Activated CD4-positive, alpha-beta T cell treated with anti-CD3 and anti-CD28 coated beads, Interleukin-2, amount 50 U/mL, for 16 hours (primary cell): ENCODE results near the gene ATXN10.
"Not testable (repeated sequence)": the region's sequence is repeated elsewhere in the genome, so short reads cannot be mapped to it uniquely, and the experiment has no call there.

Experiments
- DNase-seq: peaks from one replicate; pipeline ENCODE4 v3.0.0-alpha.2; 2020

Gene ATXN10

DNA sequence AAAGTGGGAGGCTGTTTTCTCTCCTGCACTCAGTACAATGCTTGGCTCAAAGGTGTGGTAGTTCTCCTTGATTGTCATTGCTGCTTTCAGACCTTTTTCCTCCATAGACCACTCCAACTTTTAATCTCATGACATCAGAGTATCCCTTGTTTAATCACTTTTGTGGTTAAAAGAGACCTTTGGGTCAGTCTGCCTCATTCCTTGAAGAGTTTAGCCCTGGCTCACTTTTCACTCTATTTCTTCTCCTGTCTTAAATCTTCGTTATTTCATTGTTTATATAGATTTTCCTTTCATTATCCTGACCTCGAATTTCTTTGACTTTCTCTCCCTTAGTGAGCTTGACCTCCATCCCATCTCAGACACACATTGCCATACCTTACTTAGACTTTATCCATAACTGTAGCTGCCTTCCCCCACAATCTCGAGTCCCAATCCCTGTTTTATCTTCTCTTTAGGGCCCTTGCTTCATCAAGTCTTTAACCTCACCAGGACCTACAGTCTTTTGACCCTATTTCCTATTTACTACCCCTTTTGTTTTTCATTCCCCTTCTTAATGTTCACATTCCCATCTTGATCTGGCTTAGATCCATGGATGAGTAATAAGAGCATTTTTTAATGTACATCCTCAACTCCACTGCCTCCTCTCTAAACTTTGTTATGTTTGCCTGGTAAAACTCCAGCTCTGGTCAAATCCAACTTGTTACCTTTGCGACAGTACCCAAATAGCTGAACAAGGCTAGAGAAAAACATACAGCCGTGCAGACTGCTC lies 9.5 kb downstream of the ATXN10 start:
- DNase-seq, result no peak

DNA sequence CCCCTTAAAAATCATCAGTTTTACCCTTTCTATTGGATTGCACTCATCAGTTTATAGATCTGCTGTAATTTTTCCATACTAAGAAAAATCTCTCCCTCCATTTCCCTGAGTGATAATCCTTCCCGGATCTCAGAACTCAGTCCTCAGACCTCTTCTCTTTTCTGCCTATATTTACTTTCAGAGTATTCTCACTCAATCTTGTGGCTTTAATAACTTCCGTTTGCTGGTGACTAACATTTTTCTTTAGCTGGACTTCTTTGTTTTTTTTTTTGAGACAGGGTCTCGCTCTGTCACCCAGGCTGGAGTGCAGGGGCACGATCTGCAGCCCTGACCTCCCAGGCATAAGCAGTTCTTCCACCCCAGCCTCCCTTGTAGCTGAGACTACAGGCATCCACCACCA lies 10.4 kb downstream of the ATXN10 start:
- no peak for DNase-seq

DNA sequence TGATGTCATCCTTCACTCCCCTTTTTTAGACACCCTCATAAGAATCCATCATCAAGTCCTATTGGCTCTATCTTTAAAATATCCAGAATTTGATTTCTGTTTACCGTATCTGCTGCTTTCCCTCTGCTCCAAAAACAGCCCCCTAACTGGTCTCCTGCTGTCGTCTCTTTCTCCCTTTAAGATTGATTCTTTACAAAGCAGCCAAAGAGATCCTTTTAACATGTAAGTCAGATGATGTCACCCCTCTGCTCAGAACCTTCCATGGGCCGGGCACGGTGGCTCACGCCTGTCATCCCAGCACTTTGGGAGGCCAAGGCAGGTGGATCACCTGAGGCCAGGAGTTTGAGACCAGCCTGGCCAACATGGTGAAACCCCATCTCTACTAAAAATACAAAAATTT lies 11.1 kb downstream of the ATXN10 start:
- not testable (repeated sequence) for DNase-seq

DNA sequence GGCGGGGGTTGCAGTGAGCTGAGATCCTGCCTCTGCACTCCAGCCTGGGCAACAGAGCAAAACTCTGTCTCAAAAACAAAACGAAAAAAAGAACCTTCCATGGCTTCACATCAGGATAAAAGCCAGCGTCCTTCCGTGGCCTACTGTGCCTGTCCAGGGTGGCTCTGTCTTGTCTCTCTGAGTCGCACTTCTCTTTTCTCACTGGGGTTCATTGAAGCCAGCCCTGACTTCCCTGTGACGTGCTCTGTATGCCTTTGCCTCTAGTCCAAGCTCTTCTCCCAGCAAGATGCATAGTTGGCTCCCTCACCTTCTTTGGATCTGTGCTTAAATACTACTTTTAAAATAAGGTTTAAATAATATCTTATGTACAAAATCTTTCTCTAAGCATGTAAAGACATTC lies 11.6 kb downstream of the ATXN10 start:
- no peak for DNase-seq

DNA sequence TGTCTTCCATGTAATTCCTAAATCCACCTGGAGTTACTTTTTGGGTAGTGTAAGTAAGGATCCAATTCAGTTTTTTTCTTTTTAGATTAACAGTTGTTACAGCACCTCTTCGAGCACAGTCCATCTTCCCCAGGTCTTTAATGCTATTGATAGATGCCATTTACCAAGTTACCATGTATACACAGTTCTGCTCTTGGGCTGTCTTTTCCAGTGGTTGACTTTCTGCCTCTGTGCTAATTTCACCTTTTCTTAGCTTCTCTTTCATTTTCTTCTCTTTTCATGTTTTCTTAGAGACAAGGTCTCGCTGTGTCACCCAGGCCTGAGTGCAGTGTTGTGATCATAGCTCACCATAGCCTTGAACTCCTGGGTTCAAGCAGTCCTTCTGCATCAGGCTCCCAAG lies 12.0 kb downstream of the ATXN10 start:
- DNase-seq, result no peak

DNA sequence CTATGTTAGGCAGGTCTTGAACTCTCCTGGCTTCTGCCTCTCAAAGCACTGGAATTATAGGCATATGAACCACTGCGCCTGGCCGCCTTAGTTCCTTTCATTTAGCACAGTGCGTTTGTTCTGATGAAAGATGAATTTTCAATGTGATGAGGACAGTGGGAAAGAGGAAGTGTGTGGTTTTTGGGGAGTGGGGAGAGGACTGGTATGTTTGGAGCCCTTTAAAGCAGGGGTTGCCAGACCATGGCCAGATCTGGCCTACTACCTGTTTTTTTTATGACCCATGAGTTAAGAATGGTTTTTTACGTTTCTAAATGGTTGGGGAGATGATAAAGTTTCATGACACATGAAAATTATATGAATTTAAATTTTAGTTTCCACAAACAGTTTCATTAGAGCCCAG lies 12.5 kb downstream of the ATXN10 start:
- no peak for DNase-seq

DNA sequence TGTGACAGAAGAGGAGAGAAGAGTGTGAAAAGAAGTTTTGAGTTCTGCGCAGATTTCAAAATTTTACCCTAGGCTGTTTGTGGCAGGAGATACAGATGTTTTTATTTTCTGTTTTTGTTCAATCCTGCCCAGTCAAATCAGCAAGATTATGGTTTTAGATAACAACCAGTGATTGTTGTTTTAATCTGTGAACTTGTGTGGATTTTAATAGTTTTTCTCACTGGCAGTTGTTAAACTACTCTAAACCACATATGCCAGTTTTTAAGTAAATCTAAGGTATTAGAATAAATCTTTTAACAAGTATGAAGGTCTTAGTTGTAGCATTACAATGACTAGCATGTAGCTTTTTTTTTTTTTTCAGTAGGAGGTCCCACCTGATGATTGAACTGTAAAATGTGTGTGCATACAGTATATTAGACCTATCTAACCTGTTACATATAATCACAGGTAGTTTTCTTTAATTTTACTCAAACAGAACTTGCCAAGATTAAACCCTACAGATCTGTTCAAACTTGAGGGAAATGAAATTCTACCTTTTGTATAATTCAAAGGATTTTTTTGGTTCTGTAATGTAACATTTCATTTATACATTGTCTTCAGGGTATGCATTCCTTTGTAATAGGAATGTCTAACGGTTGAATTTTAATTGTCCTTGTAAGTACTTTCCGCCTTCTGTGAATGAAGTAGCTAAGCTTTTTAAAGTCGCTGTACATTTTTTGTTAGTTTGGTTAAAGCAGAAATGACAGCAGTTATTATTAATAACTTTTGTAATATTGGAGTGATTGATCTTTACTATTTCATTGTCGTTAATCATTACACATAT lies 13.3 kb downstream of the ATXN10 start:
- DNase-seq, result no peak

DNA sequence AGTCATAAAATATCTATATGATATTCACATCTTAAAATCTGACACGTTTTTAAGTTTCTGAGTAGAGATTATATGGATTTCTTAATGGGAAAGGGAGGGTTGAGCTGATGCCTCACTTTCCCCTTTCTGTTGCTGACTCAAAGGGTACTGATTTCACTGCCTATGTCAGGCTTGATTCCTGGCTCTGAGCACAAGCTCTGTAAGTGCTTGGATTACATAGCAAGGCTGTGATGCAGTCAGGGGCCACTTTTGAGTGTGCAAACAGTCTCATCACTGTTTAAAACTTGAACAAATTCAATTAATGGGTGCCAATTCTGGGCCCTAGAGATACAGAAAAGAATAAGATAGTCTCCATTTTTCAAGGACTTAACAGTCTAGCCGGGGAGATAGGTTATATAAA lies 14.4 kb downstream of the ATXN10 start:
- no peak for DNase-seq

DNA sequence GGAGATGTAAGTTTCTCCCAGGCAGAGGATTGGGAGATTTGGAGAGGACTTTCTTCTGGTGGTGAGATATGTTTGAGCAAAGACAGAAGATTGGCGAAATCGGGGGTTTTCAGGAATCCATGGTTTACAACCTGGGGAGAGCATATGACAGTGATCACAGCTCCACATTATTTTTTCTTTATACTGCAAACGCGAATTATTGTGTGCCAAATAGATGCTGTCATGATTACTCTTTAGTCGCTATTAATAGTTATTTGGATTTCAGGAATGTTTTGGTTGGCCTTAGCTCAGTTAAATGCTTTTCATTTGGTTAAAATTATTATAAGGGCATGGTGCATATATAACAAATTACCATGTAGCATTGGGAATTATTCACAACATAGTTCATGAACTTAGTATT lies 15.2 kb downstream of the ATXN10 start:
- DNase-seq, result no peak

DNA sequence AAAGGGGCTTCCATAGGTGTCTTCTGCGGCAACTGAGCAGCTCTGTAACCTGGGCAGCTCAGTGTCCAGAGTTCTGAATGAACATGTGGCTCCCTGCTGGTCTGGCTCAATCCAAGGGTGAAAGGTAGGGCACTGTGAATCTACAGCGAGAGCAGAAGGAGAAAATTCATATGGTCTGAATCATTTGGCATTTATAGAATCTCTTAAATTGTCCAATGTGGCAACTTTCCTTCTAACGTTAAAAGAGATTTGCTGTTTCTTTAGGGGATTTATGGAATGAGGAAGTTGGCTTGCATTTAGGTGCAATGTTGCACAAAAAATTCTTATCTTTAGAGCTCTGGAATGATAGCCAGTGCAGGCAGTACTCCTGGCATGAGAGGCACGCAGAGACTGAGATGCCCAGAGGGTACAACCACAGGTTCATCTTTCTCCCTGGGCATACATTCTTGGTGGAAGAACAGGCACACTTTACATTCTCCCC lies 17.0 kb downstream of the ATXN10 start:
- no peak for DNase-seq

DNA sequence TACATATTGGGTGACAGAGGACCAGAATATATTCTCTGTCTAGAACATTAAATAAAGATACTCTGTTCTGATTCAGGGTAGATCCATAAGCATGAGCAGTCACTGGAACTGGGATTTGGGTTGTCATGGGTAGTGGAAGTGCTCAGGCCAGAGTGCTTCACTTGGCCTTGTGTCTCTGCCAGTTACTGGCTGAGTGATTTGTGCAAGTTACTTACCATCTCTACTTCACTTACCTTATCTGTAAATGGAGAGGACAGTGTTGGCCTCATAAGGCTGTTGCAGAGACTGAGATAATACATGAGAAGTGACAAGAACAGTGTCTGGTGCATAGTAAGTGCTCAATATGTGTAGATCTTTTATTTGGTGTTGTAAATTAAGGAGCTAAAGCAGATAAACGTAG lies 17.6 kb downstream of the ATXN10 start:
- DNase-seq, result no peak

DNA sequence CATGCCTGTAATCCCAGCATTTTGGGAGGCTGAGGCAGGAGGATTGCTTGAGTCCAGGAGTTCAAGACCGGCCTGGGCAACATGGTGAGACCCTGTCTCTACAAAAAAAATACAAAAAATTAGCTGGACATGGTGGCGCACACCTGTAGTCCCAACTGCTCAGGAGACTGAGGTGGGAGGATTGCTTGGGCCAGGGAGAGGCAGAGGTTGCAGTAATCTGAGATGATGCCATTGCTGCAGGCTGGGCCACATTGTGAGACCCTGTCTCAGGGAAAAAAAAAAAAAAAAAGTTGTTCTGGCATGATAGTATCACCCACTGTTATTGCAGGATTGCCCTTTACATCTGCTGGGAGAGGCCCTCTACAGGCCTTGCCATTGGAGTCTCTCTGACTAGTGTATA lies 18.4 kb downstream of the ATXN10 start:
- no peak for DNase-seq

DNA sequence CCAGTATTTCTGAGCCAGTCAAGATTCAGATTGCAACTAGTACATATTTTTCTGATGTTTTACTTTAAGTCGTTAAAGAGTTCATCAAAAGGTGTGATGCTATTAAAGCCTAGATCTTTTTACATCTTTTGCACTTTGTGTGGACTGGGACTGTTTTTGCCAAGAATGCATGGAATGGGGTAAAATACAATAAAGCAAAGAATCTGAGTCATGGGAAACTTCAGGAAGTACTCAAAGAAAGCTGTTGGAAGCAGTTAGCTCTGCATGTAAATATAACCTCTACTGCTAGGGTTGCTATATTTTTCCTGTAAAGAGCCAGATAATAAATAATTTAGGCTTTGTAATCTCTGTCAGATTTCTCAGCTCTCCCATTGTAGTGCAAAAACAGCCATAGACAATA lies 20.9 kb downstream of the ATXN10 start:
- no peak for DNase-seq

DNA sequence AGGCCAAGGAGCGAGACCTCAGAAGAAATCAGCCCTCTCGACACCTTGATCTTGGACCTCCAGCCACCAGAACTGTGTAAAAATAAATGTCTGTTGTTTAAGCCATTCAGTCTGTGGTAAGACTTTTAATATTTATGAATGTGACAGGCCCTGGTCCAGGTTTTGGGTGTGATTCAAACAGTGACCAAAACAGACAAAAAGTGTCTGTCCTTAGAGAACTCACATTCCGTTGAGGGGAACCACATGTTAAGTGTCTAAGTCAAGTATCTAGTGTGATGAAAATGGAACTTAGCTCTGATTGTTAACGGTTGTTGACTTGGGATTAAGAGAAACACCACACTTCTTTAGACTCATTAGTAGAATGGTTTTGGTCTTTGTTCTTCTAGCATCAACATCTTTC lies 22.2 kb downstream of the ATXN10 start:
- no peak for DNase-seq

DNA sequence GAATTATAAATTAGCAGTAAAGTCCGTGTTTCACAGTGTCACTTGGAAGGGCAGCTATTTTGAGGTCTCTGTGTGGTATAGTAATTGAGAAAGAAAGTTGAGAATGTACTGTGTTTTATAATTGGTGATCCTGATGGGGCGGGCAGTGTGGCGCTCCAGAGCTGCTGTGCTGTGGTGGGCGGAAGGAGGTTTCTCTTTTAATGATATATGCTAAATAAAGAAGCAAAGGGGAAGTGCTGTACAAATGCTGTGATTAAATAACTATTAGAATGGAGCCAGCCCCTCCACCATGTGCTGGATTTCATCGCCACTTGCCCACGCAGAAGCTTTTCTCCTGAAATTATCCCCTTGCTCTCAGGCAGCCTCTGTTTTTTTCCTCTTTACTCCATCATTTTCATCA lies 24.6 kb downstream of the ATXN10 start:
- no peak for DNase-seq

DNA sequence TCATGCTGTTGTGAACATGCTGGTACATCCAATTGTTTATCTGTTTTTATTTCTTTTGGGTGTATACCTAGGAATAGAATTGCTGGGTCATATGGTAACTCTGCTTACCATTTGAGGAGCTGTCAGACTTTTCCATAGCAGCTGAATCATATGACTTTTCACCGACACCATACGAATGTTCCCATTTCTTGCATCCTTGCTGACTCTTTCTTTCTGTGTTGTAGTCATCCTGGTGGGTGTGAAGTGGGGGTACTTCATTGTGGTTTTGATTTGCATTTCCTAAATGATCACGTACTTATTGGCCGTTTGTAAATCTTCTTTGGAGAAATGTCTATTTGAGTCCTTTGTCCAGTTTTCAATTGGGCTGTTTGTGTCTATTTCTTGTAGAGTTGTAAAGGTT lies 26.5 kb downstream of the ATXN10 start:
- DNase-seq, result no peak

DNA sequence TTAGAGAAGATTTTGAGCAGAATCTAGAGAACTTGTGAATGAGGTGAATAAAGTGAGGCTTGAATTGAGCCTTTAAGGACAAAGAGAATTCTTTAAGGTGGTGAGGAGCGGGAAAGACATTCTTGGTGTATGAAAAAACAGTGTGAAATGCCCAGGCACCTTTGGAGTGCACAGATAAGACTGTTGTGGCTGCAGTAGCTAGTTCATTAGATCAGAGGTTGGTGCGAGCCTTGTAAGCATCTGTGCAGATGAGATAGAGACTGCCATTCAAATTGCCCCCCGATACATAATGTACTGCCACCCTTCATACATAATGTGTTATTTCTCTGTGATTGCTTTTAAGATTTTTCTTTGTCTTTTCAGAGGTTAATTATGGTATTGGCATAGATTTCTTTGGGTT lies 31.3 kb downstream of the ATXN10 start:
- DNase-seq, result no peak

DNA sequence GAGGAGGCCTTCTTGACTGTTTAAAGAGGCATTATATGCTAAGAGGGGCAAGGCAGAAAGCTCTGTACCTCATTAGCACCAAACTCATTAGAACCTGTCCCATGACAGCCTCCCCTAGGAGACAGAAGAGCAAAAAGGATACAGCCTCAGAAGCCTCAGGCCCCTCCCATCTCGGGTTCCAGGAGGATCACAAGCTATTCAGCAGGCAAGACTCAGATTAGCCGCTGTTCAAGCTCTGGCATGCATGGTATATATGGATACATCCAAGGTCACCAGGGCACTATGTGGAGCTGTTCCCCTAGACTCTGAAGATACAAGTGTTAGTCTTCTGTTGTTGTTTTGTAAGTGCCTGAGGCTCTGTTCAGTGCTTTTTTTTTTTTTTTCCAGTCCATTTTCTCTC lies 32.1 kb downstream of the ATXN10 start:
- no peak for DNase-seq

DNA sequence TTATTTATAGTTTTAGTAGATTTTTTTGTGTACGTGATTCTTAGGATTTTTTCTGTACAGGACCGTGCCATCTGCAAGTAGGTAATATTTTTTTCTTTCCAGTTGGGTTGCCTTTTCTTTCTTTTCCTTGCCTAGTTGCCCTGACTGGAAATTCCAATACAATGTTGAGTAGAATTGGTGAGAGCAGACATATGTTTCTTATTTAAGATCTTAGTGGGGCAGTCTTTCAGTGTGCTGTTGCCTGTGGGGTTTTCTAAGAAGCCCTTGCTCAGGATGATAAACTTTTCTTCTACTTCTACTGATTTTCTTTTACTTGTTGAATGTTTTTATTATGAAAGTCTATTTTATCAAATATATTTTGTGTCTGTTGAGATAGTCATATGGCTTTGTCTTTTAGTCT lies 33.0 kb downstream of the ATXN10 start:
- DNase-seq, result no peak

DNA sequence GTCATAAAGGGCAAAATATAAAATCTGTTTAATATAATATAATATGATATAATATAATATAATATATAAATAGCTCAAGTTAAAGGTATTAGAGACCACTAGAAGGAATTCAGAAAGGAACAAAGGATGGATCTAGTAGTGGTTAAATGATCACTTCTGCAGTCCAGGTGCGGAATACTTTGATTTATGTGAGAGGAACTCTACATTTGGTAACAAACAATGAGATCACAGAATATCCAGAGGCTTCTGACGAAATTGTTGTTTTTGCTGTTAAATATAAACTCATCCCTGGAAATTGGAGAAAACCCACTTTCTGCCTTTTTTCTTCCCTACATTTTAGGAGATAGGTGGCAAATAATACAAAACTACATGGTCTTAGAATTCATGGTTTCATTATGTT lies 36.0 kb downstream of the ATXN10 start:
- DNase-seq, result no peak

DNA sequence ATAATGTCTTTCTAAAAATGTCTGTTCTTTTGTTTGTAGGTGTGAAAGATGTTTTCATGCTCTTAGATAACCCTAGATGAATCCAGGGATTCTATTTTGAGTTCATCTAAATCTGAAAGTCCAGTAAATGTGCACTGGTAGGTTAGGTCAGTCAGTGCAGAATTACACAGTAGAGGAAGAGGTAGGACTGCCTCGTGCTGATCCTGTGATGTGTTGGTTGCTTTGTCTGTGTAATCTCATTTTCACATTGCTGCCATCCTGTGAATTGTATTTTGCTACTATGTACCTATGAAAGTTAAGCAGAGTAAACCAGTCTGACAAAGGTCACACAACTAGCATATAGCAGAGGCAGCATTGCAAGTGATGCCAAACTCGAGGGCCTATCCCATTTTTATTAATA lies 36.5 kb downstream of the ATXN10 start:
- DNase-seq, result no peak

DNA sequence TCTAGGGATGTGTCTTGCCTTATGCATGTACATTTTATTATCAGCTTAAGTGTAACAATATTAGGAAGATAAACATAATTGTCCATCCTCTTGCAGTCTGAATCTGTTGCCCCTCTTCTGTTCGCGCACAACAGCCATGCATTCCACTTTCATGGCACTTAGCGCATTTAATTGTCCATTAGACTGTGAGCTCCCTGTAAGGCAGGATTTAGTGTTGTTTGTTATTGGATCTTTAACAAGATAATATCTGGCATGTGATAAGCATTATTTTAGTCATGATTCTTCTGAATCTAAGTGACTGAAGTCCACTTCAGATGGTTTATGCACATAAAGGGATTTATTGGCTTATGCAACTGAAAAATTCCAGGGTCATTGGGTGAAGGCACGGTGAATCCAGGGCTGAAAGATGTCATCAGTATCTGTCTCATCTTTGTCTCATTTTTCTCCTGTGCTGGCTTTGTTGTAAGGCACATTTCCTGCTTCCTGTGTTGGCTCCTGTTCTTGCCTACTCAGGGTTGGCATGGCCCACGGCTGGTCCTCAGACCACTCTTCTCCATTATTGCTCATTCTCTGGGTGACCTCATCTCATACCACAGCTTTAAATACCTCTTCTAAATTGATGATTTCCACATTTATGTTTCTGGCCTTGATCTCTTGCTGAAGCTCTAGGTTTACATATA lies 37.6 kb downstream of the ATXN10 start:
- DNase-seq, result peak; percentile 12

DNA sequence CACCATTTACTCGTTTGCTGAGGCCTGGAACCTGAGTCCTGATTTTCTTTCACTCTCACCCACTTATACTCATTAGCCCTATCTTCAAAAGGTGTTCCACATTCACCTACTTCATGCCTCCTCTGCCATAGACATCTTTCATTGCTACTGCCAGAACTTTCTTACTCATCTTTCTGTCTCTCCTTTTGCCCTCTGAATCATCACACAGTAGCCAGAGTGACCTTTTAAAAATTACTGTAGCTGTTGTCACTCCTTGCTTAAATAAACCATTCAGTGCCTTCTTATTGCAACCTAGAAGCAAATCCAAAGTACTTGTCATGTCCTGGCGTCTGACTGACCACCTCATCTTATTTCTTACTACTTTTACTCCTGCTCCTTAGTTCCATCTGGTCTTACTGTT lies 38.2 kb downstream of the ATXN10 start:
- no peak for DNase-seq

DNA sequence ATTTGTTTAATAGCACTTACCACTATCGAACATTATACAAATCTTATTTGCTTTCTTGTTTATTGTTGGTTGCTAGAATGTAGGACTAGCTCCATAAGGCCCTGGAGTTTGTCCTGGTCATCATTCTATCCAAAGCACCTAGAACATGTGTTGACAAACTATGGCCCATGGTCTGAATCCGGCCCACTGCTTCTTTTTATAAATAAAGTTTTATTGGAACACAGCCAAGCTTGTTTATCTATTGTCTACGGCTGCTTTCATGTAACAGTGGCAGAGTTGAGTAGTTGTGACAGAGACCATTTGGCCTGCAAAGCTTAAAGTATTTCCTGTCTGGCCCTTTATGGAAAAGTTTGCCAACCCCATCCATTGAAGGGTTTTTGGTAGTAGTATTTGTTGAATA lies 38.8 kb downstream of the ATXN10 start:
- no peak for DNase-seq
